GM18858 (cell line): Measurements from ENCODE around the gene ZNF469.

Source experiments
- ATAC-seq: cut with Tn5 transposase; IDR thresholded peaks from one replicate; pipeline ENCODE4 v1.9.1; 2021; ENCODE audit not compliant: unreplicated experiment

The ZNF469 gene

DNA sequence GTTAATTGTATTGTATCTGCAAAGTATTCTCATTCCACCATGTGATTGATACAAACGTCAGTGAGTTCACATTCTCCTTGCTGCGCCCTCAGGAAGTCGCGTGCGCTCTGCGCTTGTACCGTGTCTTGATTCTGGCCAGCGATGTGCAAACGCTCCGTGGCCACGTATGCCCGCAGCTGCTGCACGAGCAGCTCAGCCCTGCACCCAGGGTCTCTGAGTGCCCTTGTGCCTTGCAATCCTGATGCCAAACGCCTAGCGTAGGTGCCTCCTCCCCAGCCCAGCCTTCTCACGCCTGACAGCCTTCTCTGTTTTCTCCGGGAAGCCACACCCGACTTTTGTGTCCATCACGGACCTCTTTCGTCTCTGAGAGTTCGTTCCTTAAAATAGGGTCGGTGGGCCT, 9.4 kb downstream of the ZNF469 start:
- no peak for ATAC-seq

DNA sequence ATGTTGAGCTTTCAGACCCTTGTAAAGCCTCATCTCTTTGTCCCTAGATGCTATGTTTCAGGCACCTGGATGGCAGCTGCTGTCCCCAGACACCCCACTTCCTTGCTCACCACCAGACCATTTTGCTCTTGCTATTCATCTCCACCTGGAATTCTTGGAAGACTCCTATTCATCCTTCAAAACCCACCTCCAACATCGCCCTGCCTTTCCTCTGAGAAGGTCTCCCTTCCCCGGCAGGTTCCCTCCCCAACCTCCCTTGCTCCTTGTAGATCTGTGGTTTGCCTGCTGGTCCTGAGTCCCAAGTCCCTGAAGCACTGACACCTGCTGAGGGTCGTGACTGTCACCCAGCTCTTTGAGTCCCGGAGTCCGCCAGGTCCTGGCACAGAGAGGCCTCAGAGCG, 9.9 kb downstream of the ZNF469 start:
- ATAC-seq: no peak

DNA sequence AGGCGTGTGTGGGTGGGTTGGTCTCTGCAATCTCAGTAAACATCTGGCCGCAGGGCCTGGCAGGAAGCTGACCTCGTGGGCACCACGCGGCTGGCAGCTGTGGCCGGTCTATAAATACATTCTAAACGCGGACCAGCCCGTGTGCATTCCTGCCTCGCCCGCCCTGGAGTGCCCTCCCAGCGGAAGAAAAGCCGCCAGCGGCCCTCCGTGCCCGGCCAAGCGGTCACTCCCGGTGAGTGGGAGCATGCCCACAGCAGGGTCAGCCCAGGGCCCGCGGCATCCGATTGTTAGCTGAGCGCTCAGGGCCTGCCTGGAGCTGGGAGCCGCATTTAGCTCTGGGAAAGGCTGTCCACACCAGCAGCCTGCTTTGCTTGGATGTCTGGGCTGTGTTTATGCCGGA, 10.3 kb downstream of the ZNF469 start:
- no peak for ATAC-seq

DNA sequence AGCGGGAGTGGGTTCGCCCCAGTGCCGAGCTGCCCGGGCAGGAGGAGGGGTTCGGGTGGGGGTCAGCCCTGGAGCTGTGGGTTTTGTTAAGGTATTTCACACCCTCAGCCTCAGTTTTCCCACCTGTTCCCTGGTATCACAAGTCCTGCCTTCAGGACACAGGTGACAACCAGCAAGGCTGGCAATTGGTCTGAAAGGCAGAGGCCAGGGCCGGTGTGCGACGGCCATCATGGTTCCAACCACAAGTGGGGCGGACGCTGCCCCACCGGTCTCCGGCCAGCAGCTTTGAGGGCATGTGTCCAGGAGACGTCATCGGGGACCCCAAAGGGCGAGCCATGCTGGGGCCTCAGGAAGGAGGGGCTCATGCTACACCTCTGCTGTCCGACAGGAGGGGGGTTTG, 10.8 kb downstream of the ZNF469 start:
- no peak for ATAC-seq

DNA sequence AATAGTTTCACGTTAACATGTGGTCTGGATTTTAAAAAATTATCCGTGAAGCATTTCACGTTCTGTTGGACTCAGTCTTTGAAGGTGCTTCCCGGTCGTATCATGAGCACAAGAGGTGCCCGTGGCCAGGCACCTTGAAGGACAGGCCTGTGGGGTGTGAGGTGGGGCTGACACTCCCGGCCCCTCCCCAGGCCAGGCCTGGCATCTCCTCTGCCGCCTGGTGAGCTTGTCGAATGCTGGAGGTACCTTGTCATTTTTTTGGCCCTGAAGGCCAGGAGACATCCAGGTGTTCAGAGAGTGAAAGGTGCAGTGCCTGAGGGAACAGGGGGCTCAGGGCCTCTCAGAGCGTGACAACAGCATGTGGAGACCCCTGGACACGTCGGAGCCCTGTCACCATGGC, 11.7 kb downstream of the ZNF469 start:
- no peak for ATAC-seq

DNA sequence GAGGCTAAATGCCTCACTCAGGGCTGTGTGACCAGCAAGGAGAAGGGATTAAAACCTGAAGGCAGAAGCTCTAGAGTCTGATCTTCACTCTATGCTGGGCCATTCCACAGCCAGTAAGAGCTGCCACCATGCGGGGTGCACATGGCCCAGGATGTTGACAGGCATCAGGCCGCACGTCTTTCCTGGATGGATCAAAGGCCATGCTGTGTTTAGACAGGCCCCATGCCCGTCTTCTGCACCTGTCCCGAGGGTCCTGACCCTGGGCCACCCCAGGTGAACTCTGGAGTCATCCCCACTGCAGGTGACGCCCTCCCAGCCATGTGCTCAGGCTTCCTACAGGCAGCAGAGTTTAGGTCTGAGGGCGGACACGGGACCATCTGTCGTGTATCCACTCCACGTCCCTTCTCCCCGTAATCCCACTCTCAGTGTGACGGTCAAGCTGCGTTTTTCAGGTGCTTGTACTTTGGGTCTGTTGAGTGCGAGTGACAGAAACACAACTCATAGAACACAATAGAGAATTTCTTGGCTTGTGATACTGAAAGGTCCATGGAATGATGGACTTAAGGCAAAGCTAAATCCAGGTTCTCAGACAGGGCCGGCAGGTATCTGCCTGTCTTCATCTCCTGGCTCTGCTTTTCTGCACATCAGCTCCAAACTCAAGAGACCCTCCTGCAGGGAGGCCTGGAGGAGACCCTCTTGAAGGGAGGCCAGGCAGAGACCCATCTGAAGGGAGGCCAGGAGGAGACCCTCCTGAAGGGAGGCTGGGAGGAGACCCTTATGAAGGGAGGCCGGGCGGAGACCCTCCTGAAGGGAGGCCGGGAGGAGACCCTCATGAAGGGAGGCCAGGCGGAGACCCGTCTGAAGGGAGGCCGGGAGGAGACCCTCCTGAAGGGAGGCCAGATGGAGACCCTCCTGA, 13.2 kb downstream of the ZNF469 start:
- ATAC-seq: no peak

DNA sequence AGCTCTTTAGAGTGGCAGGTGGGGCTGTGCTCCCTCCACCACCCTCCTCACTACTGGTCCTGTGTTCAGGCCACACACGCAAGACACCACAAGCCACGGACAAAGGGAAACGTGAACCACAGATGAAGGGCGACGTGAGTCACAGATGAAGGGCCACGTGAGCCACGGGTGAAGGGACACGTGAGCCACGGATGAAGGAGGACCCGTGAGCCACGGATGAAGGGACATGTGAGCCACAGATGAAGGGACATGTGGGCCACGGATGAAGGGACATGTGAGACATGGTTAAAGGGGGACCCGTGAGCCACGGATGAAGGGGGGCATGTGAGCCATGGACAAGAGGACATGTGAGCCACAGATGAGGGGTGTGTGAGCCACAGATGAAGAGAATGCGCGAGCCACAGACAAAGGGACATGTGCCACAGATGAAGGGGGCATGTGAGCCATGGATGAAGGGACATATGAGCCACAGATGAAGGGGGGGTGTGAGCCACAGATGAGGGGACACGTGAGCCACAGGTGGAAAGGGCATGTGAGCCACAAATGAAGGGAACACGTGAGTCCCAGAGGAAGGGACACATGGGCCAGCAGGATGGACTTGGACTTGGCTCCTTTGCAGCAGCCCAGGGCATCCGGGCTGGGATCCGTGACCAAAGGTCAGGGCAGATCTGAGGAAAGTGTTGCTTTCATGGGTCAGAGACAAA, 15.6 kb downstream of the ZNF469 start:
- ATAC-seq: no peak

DNA sequence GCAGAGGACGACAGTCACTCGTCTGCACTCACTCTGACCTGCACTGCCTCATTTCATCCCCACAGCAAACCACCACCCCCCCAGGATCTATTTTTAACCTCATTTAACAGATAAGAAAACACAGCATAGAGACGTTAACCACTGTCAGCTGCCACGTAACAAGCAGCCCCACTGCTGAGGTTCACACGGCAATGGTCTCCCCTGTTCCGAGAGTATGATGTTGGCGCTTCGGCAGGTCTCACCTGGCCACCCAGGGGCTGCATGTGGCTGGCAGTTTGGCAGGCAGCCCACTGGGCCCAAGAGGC, 16.1 kb downstream of the ZNF469 start:
- ATAC-seq: no peak

DNA sequence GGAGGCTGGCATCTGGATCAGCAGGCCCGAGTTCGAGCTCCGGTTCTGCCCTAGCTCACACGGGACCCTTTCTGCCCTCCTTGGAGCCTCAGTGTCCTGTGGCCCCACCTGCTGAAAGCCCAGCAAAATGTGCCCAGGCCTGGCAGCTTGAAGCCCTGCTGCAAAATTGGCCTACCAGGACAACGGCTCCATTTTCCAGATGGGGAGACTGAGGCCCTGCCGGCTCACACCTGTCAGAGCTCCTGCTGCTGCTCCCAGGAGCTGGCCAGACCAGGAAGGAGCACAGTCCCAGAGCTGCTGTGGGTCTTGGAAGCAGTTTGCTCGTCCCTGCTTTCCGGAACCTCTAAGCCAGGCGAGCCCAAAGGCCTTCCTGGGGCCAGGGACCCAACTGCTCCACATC, 17.4 kb downstream of the ZNF469 start:
- ATAC-seq: no peak

DNA sequence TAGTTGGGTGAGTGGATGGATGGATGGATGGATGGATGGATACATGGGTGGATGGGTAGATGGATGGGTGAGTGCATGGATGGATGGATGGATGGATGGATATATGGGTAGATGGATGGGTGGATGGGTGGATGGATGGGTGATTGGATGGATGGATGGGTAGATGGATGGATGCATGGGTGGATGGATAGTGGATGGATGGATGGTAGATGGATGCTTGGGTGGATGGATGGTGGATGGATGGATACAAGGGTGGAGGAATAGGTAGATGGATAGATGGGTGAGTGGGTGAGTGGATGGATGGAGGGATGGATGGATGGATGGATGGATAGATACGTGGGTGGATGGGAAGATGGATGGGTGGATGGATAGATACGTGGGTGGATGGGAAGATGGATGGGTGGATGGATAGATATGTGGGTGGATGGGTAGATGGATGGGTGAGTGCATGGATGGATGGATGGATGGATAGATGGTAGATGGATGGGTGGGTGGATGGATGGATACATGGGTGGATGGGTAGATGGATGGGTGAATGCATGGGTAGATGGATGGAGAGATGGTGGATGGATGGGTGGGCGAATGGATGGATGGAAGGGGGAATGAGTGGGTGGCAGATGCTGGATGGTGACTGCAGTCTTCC, 19.0 kb downstream of the ZNF469 start:
- ATAC-seq: no peak

DNA sequence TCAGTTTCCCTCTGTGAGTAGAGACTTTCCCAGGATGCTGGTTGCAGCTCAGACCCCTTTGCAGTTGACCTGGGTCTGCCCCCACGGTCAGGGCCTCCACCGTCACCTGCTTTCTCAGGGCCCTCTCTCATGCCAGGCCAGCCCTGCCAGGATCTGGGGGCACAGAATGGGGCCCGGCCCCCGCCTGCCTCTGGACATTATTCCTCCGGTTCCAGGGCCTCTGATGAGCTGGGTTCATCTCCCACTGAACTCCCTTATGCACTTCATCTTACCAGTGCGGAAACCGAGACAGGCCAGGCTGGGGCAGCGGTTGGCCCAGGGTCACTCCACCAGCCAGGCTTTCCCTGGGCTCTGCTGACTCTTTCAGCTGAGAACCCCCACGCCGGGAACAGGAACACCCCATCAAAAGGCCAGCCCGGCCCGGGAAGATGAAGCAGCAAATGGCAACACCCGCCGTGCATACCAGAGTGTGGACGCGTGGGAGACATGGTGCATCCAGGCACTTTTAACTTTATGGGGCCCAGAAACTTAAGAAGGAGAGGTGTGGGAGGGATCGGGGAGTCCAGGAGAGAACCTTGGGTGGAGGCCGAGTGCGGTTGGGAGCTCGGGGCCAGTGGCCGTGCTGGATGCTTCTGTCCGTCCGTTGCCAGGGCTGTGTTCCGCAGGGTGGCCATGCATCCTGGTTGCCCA, 19.9 kb downstream of the ZNF469 start:
- no peak for ATAC-seq

DNA sequence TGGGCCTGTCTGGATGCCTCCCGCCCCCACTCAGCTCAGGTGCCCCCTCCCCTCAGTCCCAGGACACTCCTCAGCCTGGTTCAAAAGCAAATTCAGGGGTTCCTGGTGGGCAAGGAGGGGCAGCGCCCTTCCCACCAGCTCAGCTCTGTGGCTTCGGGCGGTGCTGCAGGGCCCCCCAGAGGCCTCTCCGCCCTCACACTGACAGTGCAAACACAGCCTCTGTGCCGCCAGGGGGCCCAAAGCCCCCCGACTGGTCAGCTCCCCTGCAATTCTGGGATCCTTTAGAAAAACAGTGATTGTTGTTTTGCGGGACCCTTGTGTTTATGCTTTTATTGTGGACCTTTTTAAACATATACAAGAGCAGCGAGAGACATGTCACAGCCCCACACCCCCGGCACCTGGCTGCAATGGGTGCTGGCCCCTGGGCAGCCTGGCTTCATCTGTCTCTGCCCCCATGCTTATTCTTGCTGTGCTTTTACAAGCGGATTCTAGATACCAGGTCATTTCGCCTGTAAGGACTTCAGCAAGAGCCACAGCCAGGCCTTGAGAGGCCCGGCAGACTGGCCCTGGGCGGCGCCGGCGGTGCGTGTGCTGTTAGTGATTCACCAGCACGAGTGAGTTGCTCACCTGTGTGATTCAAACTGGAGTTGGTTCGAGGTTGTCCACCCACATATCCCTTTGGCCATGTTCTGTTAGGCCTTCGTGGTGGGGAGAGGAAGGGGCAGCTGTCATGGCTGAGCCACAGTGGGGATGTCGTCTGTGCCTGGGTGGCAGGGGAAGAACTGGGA, 21.2 kb downstream of the ZNF469 start:
- no peak for ATAC-seq

DNA sequence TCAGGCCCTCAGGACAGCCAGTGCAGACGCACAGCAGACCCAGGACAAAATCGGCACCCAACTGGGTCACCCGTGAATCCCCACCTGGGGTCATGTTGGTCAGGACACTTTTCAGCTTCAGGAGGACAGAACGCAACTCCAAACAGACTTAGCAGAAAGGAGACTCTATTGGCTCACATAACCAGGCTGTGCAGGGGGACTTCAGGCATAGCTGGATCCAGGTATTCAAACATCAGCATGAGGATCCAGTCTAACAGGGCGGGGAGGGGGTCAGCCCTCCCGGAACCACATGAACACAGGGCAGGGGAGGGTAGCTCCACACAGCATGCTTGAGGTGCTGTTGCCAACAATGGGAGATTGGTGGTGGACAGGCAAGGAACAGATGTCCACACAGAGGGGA, 22.0 kb downstream of the ZNF469 start:
- no peak for ATAC-seq

DNA sequence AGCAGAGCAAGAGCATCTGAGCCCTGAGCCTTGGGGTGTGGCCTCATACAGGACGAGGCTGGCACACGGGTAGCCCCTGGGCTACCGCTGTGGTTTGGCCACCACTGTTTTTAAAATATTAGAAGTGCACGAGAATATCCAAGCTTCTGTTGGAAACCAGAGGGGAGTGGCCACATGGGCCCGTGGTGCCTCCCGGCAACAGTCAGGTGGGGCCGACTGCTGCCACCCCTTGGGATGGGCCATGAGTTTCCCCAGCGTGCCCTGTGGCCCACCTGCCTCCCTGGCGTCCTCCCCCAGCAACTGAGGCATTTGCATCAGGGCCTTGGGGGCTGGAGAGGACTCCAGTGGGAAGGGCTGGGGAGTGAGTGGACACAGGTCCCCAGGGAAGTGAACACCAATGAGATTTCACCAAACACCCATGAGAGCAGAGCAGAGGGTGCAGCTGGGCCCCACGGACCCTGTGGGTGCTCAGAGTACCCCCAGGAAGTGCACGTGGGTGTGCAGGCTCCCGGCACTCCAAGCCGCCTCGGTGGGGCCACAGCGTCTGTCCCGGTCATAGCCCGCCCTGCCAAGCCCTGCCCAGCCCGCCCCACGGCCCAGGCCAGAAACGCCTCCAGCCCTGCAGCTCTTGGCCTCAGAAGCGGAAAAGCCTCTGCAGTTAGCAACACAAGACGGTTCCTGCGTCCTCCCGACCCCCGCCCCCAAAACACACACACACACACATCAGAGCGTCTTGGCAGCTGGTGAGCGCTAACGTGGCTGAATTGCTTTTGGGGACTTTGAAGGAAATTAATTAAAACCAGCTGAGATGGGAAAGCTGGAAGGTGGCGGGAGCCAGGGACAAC, 22.7 kb downstream of the ZNF469 start:
- ATAC-seq: no peak

DNA sequence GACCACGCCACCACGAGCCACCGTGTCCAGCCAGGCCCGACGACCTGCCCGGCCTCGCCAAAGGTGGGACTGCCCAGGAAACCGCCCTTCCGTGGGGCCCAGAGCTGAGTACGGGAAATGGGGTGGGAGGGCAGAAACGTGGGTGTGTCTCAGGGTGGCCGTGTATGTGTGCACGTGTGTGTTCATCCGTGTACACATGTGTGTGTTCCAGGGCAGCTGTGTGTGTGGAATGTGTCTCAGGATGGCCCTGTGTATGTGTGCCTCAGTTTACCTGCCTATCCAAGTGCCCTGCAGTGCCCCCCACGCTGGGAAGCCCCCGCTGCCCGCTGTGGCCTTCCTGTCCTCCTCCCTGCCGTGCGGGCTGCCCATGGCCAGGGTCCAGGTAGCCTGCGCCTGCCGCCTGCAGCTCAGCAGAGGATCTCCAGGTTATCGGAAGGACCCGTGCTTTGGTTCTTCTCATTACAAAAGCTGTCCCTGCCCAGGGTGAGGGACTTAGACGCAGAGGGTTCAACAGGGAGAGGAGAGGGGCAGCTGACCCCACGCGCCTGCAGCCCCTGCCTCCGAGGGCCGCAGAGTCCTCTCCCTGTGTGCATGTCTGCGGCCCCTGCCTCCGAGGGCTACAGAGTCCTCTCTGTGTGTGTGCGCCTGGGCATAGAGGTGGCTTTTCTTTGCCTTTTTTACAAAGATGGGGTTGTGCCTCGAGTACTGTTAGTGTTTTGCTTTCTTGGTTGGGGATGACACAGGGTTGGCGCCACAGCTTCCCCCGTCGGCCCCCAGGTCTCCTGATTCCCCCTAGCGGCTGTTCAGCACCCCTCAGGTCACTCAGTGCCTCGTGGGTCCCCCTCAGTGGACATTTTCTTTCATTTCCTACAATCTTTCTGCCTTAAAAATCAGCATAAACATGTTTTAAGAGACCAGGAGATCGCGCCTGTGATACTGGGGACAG, 23.6 kb downstream of the ZNF469 start:
- ATAC-seq: no peak

DNA sequence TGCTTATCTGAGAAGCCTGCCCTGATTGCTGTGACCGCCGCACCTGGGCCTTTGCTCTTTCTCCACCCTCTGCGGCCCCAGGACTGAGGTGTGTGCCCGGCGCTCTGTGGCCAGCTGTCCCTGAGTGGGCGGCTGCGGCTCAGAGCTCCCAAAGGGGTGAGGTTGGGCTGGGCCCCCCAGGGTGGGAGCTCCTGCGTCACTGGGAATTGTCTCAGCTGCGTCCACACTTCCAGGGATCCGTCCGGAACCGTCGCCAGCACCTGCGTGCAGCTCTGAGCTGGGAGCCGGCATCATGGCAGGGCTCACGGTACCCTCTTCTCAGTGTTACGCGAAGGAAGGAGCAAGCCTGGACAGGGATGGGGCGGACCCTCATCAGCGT, 24.3 kb downstream of the ZNF469 start:
- ATAC-seq: no peak

DNA sequence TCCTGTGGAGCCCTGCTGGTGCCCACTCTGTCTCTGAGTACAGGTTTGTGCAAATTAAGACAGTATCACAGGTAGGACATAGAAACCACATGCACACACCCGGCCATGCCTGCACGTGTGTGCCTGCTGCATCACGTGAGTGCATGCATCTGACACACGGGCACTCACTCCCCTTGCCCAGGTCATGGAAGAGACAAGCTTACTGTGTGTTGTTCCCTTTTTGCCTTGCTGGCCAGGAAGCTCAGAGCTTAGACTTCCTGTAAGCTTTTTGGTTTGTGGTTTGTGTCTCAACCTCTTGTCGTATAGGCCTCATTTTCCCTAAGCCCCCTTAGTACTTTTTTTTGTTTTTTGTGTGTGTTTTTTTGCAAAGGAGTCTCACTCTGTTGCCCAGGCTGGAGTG, 25.0 kb downstream of the ZNF469 start:
- no peak for ATAC-seq

DNA sequence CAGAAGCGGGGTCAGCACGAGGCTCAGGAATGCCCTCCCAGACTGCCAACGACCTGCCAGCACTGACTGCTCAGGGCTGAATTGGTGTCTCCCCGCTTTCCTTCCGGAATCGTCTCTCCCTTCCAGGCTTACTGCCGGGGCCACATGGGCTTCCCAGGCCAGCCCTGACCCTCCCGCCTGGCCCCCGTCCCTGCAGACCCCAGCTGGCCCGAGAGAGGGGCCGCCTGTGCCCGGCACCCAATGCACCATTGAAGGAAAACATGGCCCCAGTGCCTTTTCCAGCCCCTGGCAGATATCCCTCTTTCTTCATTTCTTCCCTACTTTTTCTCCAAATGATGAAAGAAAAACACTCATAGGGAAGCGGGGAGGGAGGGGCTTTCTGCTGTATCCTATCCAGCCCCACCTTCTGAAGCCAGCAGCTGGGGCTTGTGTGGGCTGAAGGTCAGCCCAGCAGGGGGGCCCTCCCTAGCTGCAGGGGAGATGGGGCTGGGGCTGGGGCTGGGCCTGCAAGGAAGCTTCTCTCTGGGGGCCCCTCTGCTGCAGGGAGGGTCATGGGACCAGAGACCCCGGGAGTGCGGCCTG, 25.9 kb downstream of the ZNF469 start:
- ATAC-seq: no peak
